Measurements from ENCODE around the gene CTIF.

Gene CTIF

DNA sequence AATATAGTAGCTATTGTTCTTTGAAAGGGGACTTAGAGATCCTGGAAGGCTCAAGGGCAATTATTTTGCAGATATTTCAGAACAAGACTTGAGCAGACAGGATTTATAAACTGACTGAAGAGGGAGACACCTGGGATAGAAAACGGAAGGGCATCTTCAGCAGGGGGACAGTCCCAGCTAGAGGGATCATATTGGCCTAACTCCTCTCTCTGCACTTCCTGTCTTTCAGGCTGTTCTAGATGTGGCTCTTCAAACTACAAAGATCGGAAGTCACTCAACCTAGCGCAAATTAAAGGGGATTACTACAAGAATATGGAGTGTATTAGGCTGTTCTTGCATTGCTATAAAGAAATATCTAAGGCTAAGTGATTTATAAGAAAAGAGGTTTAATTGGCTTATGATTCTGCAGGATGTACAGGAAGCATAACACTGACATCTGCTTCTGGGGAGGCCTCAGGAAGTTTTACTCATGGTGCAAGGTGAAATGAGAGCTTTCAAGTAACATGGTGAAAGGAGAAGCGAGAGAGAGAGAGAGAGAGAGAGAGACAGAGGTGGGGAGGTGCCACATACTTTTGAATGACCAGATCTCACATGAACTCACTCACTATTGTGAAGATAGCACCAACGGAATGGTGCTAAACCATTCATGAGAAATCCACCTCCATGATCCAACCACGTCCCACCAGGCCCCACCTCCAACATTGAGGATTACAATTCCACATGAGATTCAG lies 5.3 kb upstream of the CTIF start:
- DNase-seq (ENCODE audit: low spot score) = no peak

DNA sequence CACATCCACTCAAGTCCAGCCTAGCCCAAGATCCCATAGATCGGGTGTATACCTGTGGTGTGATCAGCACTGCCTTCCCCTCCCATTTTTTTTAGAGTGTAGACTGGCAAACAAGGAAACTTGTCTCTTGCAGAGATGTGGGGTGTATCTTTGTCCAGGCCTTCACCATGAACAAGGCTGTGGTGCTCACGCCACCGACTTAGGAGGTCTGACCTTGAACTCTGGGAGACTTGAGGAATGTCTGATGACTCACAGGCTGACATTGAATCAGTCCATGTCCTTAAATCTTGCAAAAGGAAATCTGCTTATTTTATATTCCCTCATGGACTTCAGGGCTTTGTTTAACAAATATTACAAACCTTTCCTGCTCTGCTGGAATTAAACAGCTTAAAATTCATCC lies 4.5 kb upstream of the CTIF start:
- no peak for DNase-seq (ENCODE audit: low spot score)

DNA sequence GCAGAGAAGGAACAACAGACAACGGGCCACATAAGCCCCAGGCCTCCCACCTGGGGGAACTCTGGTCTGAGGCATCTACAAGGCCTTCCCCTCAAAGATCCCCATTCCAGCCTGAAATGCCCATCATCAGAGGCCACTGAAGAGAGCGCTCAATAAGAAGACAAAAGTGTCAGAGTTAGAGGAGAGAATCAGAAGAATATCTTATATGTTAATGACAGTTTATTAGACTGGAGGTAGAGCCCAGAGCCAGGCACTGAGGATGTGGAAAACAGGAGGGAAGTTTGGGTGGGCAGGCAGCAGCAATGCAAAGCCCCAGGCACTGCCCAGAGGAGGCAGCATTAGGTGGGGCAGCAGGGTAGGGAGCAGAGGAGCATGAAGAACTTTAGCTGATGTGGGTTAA lies 2.9 kb upstream of the CTIF start:
- DNase-seq (ENCODE audit: low spot score) = no peak

DNA sequence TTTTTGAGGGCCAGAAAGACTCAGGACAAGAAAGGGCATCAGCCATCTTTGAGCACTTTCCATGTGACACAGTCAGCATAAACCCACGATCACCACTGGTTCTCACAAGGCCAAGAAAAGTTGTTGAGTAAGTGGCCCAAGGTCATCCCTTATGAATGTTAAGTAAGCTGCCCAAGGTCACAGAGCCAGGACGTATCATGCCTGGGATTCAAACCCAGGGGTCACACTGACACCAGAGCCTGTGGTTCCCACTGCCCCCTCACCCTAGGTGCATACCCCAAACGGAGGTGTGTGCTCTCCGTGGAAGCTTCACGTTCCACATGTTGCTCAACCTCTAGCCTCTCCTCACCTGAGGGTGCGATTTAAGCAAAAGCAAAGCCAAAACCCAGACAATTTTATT lies 2.3 kb upstream of the CTIF start:
- no peak for DNase-seq (ENCODE audit: low spot score)

DNA sequence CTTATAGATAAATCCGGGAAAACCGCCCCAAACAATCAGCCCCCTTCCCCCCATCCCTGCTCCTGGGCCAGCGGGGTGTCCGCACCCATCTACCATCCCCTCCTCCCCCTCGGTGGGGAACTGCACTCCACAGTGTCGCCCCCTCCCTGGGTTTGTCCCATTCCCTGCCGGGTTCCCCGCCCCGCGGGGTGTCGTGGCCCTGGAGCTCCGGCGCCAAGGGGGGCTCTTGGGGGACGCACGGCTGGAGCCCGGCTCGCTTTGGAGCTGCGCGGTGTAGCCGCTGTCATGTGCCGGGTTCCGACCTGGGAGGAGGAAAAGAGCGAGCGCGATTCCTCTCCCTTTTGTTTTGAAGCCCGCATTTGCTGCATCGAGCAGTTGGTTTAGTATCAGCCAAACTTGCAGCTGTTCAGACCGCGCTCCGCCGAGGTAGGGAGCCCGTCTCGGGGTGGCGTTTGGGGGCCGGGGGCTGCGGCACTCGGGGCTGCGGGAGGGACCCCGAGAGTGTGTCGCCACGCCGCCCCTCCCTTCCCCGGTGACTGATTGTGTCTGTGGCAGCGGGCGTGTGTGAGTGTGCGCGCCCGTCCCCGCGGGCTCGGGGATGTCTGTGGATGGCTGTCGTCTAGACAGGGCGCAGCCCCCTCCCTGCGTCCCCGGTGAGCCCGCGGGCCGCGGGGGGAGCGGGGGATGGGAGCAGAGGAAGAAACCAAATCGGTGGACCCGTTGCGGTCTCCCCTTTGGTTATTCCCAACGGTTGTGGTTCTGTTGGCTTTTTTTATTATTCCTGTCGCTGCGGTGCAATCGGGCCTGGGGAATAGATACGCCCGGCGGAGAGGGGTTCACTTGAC lies 797 bp downstream of the CTIF start:
- peak; percentile 76 for DNase-seq (ENCODE audit: low spot score)

DNA sequence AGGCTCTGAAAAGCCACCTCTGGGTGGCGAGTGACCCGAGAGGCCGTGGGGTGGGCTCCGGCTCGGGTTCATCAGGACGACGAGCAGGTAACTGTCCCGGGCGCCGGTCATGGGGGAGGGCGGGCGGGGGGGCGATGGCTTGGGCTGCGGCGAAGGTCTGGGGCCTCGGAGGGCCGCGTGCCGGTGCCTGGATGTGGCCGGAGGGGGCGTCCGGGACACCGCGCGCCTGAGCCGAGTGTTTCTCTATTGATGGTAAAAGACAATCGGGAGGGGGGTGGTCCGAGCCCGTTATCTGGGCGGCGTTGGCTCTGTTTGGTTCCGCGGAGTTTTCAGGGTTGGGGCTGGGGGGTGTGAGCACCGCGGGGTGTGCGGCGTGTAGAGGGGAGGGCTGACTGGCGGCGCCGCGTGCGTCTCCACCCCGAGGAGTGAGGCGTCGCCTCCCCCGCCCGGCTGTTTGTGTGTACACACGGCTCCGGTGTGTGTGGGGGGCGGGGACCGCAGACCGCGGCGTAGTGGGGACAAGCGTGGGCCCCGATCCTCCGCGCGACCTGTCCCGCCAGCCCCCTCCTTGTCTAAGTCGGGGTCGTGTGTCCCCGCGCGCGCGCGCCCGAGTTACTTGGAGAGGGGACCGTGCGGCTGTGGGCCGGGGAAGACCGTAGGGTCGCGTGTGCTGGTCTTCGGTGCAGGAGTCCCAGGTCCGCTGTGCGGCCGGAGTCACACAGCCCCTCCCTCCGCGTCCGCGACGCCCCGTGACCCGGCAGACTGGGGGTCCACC lies 1.6 kb downstream of the CTIF start:
- DNase-seq (ENCODE audit: low spot score) = peak; percentile 85

DNA sequence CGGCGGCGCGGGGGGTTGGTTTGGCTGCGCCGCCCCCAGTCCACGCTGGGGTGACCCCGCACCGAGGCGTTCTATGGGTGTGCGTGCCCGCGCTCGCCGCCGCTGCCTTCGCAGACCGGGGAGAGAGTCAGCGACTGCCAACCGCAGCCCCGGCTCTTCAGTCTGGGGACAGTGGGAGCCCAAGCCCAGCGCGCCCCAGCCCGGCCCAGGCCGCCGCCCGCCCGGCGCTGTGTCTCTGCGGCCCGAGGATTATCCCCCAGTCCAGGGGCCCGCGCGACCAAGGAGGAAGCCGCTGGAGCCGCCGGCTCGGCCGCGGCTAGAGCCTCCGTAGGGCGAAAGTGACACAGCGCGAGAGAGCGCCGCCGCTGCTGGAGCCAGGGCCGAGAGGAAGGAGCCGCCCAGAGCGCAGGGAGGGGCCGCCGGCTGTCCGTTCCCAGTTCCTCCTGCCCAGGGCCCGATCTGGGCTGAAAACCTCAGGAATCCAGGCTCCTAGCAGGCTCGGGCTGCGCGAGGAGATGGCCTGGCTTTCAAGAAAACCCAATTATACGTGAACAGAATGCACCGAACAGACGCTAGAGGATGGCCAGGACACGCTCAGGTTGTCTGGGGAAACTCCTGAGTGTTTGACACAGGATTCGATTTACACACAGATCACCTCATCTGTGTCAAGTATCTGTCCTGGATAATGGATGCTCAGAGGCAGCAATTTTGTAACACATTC lies 2.4 kb downstream of the CTIF start:
- peak; percentile 81 for DNase-seq (ENCODE audit: low spot score)

DNA sequence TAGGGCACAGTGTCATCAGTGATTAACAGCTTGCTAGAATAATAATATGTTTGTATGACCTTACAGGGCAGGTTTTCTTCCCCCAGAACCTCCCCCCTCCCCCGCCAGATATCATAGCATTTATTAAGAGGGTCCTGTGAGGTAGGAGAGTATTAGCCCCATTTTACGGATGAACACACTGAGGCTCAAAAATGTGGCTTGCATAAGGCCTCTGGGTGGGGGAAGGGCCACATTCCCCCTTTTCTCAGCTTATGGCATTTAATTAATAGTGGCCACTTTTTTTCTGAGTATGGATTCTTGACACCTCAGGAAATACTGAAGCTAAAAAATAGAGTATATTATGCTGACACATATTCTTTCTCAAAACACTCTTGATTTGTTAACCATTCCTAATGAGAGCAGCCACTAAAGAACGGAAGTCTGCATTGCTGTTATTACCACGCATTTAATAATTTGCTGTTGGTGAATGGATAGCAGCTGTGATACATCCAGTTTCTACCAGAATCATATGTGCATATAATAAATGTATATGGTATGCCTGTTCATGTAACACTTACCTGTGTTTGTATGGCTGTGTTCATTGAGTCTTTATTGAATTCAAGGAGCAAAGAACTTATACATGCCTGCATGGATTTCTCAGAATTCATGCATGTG lies 3.0 kb downstream of the CTIF start:
- no peak for DNase-seq (ENCODE audit: low spot score)

DNA sequence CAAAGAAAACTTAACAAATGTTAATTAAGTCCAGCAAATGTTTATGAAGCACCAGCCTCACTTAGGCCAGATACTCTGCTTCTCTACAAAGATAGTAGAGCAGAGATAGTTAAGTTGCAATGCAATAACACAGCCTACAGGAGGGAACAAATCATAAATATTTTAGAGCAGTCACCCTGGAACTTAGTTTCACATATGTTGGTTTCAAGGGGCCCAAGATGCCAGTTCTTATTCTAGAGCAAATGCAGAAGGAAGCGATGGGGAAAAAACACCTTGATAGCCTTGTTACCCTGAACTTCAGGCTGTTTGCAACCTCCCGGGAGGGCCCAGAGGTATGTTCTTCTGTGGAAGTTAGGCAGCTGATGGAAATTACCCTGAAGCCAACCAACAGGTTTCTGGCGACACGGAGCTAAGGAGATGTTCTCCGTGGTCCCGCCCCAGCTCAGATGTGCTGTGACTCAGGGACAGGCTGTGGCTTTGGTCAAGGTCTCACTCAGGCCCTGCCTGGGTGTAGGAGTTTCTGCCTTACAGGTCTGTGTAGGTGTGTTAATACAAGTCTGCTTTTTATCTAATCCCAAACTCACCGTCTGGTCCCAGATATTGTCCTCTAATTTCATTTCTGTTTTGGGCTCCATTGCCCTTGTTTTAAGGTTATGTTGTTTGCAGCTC lies 3.8 kb downstream of the CTIF start:
- DNase-seq (ENCODE audit: low spot score) = no peak

DNA sequence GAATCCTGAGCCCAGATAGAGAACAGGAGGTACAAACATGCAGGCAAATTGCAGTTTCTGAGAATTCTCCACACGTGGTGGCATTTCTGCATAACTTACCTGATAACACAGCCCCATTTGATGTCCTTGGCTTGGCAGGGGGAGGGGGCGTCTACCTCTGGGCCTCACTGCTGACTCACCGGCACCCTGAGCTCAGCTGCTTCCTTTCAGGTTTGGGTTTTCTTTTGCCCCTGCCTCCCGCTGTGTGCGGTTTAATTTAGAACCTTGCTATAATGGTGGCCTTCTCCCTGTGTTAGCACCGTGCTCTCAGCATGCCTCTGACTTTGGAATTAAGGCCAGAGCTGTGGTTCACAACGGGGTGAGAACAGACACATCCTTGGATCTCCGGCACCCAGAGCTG lies 4.4 kb downstream of the CTIF start:
- DNase-seq (ENCODE audit: low spot score) = no peak

DNA sequence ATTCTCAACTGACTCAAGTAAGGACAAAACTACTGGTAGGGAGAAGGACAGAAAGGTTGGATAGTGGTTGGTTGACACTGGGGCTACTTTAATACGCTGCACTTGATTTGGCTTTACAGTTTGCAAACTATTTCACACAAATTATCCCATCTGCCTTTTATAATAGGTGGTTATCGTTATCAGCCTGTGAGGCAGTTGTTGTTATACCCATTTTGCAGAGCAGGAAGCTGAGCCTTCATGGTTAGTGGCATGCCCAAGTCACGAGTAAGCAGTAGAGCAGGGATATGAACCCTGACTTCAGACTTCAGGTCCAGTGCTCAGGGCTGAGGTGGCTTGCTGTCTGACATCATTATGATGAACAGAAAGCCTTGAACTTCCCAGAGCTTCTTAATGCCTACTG lies 5.3 kb downstream of the CTIF start:
- no peak for DNase-seq (ENCODE audit: low spot score)

DNA sequence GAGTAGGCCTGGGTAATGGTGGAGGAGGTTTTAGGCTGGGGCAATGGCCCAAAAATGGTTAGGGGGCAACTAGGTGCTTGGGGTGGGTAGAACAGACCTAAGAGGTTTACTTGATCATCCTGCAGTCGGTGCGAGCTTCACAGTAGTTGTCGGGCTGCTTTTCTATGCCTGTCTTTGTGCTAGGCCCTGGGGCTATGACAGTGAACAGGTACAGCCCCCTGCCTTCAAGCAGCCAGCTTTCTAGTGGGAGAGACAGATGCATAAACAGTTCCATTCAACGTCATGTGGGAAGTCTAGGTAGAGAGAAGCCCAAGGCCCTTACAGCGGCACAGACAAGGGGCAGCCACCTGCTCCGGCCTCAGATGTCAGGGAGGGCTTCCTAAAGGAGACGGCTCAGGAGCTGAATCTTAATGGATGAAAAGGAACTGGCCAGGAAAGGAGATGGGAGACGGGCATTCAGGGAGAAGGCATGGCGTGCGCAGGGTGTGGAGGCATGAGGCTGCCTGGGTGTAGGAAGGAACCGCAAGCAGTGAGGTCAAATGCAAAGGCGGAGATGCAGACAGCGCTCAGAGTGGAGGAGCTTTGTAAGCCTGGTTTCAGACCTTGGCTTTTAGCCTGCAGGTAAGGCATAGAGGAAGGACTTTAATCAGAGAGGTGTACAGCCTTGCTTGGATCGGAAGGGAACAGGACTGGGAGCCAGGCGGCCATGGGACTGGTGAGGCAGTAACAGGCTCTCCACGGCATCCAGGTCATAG lies 6.0 kb downstream of the CTIF start:
- DNase-seq (ENCODE audit: low spot score) = no peak

DNA sequence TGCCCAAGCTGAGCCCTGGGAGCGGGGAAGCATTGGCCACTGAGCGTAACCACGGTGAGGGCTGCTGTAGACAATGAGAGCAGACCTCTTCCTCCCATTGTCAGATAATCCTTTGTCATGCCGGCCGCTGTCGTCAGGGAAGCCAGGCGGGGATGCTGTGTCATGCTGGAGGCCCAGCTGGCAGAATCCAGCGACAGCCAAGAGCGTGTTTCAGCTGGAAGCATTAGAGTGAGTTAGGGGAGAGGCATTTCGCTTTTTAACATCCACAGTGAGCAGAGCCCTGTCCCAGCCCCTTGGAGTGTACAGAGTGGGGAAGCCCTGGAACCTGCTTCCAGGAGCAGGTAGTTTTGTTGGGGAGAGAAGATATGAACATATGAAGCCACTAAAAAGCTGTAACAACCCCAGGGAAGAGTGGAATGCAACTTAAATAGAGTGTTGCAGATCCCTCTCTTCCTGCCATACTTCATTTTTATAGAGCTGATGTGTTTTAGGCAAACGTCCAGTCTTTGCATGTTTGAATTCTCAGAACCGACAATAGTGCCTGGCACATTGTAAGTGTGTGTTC lies 7.0 kb downstream of the CTIF start:
- DNase-seq (ENCODE audit: low spot score) = peak; percentile 90

DNA sequence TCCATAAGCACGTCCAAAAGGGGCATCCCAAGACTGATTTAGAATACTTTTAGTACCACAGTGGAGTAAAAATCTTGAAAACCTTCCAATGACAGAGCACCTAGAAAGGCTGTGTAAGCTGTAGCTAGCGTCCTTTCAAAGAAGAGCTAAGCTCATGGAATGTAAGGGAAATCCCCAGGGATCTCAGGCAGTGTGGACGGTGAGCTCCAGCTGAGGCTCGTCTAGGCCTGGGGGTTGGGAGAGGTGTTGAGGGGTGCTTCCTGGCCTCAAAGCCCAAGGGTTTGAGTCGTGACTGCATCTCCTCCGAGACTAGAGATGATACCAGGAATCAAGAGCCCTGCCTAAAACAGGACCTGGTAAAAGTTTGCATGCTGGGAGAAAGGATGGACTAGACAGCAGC lies 7.6 kb downstream of the CTIF start:
- no peak for DNase-seq (ENCODE audit: low spot score)

DNA sequence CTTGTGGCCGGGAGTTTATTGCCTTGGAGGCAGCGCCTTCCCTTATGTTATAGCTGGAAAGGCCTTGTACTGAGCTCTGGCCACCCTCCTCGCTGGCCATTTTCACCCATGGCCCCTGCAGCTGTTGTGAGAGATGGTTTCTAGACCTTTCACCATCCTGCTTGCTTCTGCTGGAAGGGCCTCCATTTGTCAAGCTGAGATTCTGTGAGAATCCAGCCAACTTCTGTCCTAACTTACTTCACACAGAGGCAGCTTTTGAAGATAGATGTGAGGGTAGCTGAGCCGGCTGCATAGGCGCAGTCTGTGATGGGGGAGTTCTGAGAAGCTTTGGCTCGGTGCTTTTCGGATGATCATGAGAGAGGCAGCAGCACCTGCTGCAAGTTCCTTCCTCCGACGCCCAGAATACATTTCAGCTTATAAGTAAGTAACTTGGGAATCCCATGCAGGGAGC lies 8.7 kb downstream of the CTIF start:
- no peak for DNase-seq (ENCODE audit: low spot score)

DNA sequence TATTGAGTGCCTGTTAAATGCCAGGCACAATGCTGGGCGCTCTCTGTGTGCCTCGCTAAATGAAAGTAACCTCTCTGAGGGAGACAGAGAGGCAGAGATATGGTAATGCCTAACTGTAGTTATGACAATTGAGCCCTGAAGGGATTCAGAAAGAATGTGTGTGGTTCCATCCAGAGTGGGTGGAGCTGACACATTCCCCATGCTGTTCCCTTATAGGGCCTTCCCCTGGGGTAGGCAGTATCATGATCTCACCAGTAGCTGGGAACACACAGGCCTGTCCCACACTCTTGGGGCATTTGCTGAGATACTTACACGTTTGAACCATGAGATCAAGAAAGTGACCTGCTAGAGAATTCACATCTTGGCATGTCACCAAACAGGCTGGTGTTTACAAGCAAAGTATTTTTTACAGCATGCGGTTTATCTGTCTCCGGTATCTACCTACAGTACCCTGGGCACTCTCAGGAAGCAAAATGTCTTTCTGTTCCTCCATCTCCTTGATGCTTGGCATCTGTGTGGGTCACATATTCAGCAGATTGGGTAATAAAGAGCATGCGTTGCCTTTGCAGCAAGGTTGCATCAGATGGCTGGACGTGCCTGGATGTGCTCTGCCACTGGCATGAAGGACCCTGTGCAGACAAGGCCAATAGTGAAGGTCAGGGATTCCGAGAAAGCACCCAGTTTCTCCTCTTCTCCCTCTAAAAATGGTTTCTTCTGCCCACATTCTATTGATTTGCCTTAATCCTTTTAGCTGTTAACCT lies 9.4 kb downstream of the CTIF start:
- DNase-seq (ENCODE audit: low spot score) = no peak

DNA sequence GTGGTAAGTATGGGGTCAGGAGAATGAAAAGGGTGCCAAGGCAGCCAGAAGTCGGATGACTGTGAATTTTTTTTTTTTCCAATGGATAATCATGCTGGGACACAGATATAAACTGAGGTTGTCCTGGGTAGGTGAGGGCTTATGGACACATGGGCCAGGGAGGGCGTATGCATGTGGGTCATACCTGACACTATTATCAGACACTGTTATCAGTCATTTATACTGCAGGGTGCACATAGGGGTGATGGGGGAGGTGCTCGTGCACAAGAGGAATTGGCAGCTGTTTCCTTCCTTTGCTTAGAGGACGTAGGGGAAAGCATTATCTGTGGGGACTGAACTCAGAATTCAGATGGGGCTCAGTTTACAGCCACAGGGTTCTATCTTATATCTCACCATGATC lies 10.1 kb downstream of the CTIF start:
- no peak for DNase-seq (ENCODE audit: low spot score)

DNA sequence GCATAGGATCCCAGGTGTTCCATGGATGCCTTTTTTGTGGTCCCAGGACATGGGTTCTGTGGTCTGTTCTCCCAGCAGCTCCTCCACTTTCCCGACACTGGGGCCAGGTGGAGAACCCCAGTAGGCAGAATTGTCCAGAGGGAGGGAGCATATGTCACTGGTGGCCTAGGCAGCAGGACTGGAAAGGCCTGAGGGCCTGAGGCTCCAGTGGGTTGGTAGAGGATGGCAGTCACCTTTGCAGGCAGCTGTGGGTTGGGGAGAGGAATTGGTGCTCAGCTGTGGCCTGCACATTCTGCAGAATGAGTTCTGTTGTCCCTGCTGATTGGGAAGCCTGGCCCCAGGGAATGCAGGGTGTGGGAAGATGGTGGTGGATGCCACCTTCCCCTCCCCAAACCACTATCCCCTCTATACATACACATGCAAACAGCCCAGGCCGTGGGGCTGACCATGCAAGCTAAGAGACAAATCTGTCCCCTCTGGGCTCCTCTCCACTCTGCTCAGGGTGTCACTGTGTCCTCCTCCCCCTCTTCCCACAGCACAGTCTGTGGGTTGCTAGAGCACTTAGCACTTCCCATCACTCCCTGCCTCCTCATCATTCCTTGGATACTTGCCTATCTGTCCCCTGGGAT lies 11.4 kb downstream of the CTIF start:
- DNase-seq (ENCODE audit: low spot score) = no peak

DNA sequence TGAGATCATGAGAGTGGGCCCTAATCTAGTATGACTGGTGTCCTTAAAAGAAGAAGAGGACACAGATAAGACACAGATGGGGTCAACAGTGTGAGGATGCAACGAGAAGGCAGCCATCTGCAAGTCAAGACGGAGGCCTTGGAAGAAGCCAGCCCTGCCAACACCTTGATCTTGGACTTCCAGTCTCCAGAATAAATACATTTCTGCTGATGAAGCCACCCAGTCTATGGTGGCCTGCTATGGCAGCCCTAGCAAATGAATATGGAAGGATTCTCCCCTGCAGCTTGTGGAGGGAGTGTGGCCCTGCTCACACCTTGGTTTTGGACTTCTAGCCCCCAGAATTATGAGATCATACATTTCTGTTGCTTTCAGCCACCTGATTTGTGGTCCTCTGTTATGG lies 12.3 kb downstream of the CTIF start:
- DNase-seq (ENCODE audit: low spot score) = no peak

Data from D341Med (cell line).